Stimulated activated CD8-positive, alpha-beta memory T cell treated with anti-CD3 and anti-CD28 coated beads, Interleukin-15, amount 100 ng/mL, for 1 hour (primary cell): ENCODE measurements around the gene BRCA1.
"Not testable (repeated sequence)": the region's sequence is repeated elsewhere in the genome, so short reads cannot be mapped to it uniquely, and the experiment has no call there.

Experiments used
- DNase-seq: peaks from one replicate; pipeline ENCODE4 v3.0.0-alpha.2; 2020; ENCODE audit warnings: low read depth

Gene BRCA1

DNA sequence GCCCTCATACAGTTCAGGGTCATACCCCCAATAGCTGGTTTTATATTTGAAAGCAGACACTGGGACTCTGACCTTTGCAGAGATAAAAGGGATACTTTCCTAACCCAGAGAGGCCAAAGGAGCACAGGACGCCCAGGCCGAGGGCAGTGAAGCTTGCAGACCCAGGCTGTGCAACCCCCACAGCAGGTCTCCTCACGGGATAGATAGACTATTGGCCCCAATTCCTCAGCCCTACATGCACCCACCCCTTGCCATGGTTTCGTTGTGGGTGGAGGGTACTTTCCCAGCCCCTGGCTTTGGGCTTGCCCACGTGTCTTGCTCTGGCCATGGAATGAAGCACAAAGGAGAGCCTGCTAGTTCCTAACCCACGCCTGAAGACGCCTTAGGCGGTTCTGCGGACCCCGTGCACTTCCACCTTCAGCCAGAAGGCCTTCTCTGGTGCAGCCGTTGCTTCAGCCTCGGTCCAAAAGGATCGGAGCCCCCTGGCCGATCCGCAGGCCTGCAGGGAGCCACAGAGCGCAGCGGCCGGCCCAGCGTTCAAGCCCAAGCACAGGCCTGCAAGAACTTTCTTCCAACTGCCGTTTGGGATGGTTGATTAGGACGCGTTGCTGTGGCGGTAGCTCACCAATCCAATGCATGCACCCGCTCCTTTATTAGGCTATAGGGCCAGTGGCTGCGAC lies 9.8 kb upstream of the BRCA1 start:
- DNase-seq, result no peak

DNA sequence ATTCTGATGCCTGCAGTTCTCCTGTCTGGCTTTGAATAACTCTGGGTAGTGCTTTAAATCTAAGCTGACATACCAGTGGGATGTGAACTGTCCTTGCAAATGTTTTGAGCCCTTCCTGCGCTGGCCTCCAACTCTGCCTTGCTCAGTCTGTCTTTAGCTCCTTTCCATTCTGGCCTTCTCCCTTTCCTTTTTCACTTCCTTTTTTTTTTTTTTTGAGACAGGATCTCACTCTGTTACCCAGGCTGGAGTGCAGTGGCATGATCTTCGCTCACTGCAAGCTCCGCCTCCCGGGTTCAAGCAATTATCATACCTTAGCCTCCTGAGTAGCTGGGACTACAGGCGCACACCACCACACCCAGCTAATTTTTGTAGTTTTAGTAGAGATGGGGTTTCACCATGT lies 8.3 kb upstream of the BRCA1 start:
- DNase-seq, result not testable (repeated sequence)

DNA sequence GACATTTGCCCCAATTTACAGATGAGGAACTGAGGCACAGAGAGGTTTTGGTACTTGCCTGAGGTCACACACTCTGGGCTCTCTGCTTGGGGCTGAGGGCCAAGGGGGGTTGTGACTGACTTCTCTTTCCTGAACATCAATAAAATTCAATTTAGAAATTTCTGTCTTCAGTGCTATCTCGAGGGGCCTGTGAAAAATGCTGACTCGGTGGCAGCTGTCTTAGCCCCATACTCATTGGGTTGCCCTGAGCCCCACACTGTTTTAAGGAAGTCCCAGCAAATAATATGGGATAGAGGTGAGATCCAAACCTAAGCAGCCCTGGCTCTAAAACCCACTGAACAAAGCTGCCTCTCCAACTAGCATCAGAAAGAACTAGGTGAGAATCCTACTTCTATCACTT lies 7.0 kb upstream of the BRCA1 start:
- no peak for DNase-seq

DNA sequence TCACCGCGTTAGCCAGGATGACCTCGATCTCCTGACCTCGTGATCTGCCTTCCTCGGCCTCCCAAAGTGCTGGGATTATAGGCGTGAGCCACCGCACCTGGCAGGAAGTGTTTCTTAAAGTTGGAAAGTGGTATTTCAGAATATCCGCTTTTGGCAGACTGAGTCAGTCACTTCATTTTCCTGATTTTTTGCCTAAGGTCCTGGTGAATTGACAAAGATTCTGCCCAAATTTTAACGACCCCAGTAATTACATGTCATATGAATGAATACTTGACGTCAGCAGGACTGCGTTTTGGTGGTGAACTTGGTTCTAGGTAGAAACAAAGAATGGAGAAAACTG lies 4.5 kb upstream of the BRCA1 start:
- DNase-seq, result no peak

DNA sequence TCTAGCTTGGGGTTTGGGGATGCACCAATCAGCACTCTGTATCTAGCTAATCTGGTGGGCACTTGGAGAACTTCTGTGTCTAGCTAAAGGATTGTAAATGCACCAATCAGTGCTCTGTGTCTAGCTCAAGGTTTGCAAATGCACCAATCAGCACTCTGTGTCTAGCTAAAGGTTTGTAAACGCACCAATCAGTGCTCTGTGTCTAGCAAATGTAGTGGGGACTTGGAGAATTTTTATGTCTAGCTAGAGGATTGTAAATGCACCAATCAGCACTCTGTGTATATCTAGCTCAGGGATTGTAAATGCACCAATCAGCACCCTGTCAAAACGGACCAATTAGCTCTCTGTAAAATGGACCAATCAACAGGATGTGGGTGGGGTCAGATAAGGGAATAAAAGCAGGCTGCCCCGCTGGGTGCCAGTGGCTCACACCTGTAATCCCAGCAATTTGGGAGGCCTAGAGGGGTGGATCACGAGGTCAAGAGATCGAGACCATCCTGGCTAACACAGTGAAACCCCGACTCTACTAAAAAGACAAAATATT lies 2.2 kb upstream of the BRCA1 start:
- not testable (repeated sequence) for DNase-seq

DNA sequence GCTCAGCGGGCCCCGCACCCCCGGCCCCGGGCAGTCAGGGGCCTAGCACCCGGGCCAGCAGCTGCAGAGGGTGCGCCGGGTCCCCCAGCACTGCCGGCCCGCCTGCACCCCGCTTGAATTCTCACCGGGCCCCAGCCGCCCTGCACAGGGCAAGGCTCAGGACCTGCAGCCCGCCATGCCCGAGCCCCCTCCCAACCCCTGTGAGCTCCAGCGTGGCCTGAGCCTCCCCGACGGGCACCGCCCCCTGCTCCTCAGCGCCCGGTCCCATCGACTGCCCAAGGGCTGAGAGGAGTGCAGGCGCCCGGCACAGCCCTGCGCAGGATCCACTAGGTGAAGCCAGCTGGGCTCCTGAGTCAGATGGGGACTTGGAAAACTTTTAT lies 1.7 kb upstream of the BRCA1 start:
- no peak for DNase-seq

DNA sequence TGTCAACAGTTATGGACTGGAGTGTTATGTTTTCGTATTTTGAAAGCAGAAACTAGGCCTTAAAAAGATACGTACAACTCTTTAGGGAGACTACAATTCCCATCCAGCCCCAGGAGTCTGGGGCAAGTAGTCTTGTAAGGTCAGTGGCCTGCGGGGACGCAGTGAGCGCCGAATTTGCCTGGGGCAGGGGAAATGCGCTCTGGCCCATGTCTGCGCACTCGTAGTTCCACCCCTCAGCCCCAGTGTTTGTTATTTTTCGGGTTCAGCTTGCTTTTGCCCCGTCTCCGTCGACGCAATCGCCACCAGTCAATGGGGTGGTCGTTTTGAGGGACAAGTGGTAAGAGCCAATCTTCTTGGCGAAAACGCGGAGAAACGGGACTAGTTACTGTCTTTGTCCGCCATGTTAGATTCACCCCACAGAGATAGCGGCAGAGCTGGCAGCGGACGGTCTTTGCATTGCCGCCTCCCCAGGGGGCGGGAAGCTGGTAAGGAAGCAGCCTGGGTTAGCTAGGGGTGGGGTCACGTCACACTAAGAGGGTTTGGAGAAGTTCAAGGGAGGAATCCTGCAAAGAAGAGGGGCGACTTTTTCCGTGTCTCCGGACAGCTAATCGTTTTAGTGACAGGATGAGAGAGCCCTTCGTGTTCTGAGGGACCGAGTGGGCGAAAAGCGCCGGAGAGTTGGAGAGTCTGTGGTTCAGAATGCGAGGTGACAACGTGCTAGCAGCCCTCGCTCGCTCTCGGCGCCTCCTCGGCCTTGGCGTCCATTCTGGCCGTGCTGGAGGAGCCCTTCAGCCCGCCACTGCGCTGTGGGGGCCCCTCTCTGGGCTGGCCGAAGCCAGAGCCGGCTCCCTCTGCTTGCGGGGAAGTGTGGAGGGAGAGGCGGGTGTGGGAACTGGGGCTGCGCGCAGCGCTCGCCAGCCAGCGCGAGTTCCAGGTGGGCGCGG lies 1.1 kb upstream of the BRCA1 start:
- no peak for DNase-seq

DNA sequence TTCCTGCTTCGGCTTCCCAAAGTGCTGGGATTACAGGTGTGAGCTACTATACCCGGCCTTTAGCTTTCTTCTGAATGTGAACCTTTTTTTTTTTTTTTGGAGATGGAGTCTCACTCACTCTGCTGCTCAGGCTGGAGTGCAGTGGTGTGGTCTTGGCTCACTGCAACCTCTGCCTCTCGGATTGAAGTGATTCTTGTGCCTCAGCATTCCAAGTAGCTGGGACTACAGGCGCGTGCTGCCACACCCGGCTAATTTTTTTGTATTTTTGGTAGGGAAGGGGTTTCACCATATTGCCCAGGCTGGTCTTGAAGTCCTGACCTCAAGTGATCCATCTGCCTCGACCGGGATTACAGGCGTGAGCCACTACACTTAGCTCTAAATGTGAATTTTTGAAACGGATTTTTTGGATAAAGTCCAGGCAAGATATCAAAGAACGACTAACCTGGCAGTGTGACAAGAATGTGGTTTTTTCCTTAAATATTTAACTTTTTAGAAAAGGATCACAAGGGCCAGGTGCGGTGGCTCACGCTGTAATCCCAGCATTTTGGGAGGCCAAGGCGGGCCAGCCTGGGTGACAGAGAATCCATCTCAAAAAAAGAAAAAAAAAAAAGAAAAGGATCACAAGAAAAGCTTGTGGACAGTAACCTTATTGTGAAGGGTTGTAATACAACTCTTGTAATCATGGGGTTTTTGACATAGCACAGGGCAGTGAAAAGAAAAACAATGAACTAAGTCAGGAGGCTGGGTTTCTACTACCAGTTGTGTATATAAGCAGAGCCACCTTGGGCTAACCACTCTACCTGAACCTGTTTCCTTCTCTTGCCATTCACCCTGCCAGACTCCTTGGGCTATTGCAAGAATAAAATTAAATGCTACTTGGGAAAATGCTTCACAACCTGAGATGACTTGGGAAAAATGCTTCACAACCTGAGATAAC lies 6.2 kb downstream of the BRCA1 start:
- no peak for DNase-seq

DNA sequence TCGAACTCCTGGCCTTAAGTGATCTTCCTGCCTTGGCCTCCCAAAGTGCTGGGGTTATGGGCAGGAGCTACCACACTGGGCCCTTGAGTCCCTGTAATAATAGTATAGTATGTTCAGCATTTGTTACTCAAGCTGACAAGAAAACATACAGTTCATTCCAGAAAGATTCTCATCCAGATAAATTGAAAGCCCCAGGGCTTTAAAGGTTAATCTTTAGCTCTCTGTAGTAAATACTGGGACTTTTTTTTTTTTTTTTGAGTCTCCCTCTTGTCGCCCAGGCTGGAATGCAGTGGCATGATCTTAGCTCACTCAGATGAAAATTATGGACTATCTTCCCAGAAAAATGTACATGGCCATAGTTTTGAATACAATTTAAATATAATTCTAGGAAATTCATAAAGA lies 11.0 kb downstream of the BRCA1 start:
- no peak for DNase-seq

DNA sequence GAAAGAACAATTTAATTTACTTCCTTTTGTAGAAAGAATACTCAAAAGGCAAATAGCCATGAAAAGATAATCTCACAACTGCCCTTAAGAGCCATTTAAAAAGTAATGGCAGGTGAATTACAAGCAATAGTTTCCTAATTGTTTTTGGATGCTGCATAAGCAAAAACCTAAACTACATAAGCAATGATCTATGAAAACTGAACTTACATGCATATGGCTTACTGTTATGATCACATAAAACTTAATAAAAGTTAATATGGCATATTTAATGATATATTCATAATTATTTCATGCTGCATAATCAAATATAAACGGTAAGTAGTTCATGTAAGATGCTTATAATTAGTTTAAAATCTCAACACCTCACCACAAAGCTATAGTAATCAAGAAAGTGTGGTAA lies 18.6 kb downstream of the BRCA1 start:
- DNase-seq, result no peak

DNA sequence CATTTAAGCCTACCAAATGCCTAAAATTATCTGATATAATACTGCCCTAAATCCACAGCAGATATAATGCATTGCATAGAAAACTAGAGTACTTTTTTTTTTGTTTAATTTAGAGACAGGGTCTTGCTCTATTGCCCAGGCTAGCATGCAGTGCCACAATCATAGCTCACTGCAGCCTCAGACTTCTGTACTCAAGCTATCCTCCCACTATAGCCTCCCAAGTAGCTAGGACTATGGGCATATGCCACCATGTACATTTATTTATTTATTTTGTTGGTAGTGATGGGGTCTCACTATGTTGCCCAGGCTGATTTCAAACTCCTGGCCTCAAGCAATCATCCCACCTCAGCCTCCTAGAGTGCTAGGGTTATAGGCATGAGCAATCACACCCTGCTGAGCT lies 20.0 kb downstream of the BRCA1 start:
- no peak for DNase-seq

DNA sequence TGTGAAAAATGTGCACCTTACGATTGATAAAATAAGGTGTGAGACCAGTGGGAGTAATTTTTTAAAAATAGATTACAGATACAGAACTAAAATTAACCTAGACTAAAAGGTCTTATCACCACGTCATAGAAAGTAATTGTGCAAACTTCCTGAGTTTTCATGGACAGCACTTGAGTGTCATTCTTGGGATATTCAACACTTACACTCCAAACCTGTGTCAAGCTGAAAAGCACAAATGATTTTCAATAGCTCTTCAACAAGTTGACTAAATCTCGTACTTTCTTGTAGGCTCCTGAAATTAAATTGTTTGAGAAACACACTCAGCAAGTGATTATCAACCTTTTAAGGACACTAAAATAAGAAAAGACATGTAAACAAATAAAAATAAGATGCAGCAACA lies 20.5 kb downstream of the BRCA1 start:
- DNase-seq, result no peak

DNA sequence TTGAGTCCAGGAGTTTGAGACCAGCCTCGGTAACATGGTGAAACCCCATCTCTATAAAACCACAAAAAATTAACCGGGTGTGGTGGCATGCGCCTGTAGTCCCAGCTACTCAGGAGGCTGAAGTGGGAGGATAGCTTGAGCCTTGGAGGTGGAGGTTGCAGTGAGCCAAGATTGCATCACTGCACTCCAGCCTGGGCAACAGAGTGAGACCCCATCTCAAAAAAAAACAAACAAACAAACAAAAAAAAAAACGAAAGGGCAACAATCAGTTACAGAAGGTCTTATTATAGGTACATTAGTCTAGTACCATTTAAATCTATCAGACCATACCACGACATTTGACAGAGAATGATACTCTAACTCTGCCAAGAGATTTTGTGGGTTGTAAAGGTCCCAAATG lies 29.8 kb downstream of the BRCA1 start:
- DNase-seq, result not testable (repeated sequence)

DNA sequence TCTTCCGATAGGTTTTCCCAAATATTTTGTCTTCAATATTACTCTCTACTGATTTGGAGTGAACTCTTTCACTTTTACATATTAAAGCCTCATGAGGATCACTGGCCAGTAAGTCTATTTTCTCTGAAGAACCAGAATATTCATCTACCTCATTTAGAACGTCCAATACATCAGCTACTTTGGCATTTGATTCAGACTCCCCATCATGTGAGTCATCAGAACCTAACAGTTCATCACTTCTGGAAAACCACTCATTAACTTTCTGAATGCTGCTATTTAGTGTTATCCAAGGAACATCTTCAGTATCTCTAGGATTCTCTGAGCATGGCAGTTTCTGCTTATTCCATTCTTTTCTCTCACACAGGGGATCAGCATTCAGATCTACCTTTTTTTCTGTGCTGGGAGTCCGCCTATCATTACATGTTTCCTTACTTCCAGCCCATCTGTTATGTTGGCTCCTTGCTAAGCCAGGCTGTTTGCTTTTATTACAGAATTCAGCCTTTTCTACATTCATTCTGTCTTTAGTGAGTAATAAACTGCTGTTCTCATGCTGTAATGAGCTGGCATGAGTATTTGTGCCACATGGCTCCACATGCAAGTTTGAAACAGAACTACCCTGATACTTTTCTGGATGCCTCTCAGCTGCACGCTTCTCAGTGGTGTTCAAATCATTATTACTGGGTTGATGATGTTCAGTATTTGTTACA lies 30.9 kb downstream of the BRCA1 start:
- no peak for DNase-seq

DNA sequence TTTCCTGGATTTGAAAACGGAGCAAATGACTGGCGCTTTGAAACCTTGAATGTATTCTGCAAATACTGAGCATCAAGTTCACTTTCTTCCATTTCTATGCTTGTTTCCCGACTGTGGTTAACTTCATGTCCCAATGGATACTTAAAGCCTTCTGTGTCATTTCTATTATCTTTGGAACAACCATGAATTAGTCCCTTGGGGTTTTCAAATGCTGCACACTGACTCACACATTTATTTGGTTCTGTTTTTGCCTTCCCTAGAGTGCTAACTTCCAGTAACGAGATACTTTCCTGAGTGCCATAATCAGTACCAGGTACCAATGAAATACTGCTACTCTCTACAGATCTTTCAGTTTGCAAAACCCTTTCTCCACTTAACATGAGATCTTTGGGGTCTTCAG lies 32.3 kb downstream of the BRCA1 start:
- DNase-seq, result no peak

DNA sequence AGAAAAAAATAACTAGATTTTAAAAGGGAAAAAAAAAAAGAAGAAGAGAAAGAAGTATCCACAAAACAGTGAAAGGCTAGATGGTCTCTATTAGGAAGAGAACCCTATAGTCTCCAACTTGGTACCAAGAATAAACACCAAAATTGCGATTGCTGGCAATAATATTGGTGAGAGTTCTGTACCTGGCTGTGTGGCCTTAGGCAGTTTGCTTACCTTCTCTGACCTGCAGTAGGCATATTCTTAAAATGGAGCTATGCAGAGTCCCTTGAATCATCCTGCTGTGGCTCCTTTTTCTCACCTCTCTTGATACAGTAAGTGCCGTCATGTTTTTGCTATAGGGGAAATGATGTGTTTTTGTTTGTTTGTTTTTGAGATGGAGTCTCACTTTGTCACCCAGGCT lies 35.1 kb downstream of the BRCA1 start:
- DNase-seq, result no peak

DNA sequence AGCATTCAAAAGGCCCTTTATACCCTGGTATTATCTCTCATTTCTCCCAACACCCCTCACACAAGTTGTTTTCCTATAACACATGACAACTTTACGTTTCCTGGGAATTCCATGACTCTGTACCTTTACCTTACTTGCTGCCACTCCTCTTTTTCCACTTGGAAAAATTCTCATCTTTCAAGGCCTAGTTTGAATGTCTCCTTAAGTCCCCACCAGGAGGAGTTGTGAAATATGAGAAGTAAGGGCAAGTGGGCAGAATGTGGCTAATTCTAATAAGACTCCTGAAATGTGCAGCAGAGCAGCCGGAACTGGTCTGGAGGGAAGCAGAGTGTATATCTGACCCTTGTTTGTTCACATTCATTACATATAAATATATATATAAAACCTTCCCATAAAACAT lies 39.7 kb downstream of the BRCA1 start:
- no peak for DNase-seq

DNA sequence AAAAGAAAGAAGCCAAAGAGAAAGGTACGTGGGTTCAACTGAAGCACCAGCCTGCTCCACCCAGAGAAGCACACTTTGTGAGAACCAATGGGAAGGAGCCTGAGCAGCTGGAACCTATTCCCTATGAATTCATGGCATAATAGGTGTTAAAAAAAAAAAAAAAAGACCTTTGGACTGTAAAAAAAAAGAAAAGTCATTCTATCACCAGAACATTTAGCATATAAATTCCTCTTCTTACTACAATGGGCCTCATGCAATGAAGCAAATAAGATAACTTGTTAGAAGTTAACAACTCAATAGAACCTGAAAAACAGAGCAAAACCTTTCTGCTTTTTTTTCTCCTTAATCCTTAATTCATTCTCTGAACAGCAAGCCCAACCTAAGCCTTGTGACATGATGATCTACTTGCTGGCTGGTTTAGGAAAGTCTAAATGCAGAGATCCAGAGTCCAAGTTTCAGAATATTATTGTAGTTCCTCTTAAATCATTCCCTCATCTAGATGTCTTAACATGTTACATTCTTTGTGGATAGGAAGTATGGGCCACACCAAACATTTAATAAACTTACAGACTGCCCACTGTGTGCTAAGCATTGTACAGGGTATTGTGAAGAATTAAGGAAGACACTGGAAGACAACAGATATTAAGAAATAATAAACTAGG lies 45.4 kb downstream of the BRCA1 start:
- DNase-seq, result no peak

DNA sequence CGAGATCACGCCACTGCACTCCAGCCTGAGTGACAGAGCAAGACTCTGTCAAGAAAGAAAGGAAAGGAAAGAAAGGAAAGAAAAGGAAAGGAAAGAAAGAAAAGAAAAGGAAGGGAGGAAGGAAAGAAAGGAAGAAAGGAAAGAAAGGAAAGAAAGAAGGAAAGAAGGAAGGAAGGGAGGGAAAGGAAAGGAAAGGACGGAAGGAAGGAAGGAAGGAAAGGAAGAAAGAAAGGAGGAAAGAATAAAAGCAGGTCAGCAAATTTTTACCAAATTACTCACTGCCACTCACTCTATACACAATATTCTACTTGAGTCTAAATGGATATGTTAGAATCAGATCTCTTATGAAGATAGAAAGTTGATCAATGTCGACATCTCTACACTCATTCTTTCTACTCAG lies 50.3 kb downstream of the BRCA1 start:
- no peak for DNase-seq

DNA sequence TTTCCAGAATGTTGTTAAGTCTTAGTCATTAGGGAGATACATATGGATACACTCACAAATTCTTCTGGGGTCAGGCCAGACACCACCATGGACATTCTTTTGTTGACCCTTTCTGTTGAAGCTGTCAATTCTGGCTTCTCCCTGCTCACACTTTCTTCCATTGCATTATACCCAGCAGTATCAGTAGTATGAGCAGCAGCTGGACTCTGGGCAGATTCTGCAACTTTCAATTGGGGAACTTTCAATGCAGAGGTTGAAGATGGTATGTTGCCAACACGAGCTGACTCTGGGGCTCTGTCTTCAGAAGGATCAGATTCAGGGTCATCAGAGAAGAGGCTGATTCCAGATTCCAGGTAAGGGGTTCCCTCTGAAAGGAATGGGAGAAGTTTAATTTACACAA lies 54.3 kb downstream of the BRCA1 start:
- DNase-seq, result no peak

DNA sequence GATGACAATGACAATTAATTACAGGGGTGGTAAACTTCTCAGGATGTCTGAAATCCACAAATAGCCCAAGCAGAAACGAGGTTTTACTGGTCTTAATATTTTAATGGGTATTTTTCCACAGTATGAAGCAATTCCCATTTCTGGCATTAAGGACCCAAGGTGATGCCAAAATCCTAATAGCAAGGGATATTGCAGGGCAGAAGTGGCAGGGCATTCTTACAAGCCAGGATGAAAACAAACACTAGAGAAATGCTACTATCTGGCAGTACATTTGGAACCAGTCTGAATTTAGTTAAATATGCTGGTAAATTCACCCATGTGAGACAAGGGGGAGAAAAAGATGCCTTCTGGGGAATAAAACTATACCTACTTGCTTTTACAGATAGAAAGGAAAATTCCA lies 54.9 kb downstream of the BRCA1 start:
- no peak for DNase-seq
